Sigmoid colon (tissue), 7 donors: ENCODE data around the gene NDUFA12. TPM values are rescaled to one million over a fixed set of nuclear protein-coding genes. Genes with fewer than 3 reads are reported as not detected.

Experiments used
- DNase-seq: peaks from one replicate; pipeline ENCODE4 v3.0.0-alpha.2; 2019
- H3K27ac ChIP-seq, 4 donors: fragments of 200-600 bp; sonication (generic); one replicate each; pipeline ENCODE4 v1.5.1; 2016 to 2019; ENCODE audit warnings: mild to moderate bottlenecking in 1 of 4
- H3K27me3 ChIP-seq, 3 donors: fragments of 200-600 bp; sonication (generic); one replicate each; pipeline ENCODE4 v1.5.1; 2019; ENCODE audit warnings: mild to moderate bottlenecking in 1 of 3
- H3K36me3 ChIP-seq, 4 donors: fragments of 200-600 bp; sonication (generic); one replicate each; pipeline ENCODE4 v1.5.1; 2016 to 2019
- H3K4me1 ChIP-seq, 4 donors: fragments of 200-600 bp; sonication (generic); one replicate each; pipeline ENCODE4 v1.5.1; 2017 to 2019
- H3K4me3 ChIP-seq, 4 donors: fragments of 200-600 bp; sonication (generic); one replicate each; pipeline ENCODE4 v1.5.1; 2017 to 2019; ENCODE audit warnings: mild to moderate bottlenecking in 2 of 4, moderate library complexity in 1 of 4
- H3K9me3 ChIP-seq, 4 donors: fragments of 200-600 bp in 3 of 4; sonication (generic) in 3 of 4; one replicate each; pipeline versions ENCODE4 v1.5.1 to v1.6.1; 2013 to 2019
- EP300 ChIP-seq, 4 donors: sonication (generic); formaldehyde crosslinking; IDR thresholded peaks; one replicate each; pipeline ENCODE4 v1.6.1; 2017; ENCODE audit warnings: antibody characterized with exemption in 4 of 4
- POLR2A ChIP-seq, 2 donors: fragments of 450-650 bp; IDR thresholded peaks; one replicate each; pipeline ENCODE4 v1.6.1; 2016; ENCODE audit warnings: antibody characterized with exemption in 2 of 2, mild to moderate bottlenecking in 2 of 2, moderate library complexity in 2 of 2
- POLR2AphosphoS5 ChIP-seq, 4 donors: sonication (generic); formaldehyde crosslinking; IDR thresholded peaks; one replicate each; pipeline ENCODE4 v1.6.1; 2017; ENCODE audit warnings: antibody characterized with exemption in 4 of 4
- whole genome bisulfite sequencing, 2 donors: extraction: QIAGEN DNeasy Blood & Tissue Kit; methylation state at CpG; one replicate each; pipeline ENCODE4 v1.1.7; 2013; 5-methylcytosine and 5-hydroxymethylcytosine counted together
- intact Hi-C: fragments of 100-400 bp; cut with DNase I; formaldehyde crosslinking; loops from one replicate; pipeline ENCODE4 v1.15.1; 2023
- polyA plus RNA-seq, 3 donors: library from polyadenylated mRNA; stranded (reverse); fragments of 200-250 nt; gene quantifications; one replicate each; pipeline ENCODE4 v1.2.3, GENCODE V29; 2013
- total RNA-seq, 4 donors: library from RNA; depleted of rRNA; stranded (reverse); fragments of >200 nt; gene quantifications; one replicate each; pipeline ENCODE4 v1.1.0, GENCODE V29; 2016
- TF ChIP-seq, protein P1 (sequence below), 4 experiments: fragments of 450-650 bp in 3 of 4; fragments of 200-600 bp in 1 of 4; IDR thresholded peaks; one replicate each; pipeline ENCODE4 v1.5.1; 2016 to 2019; ENCODE audit warnings: antibody characterized with exemption in 4 of 4, mild to moderate bottlenecking in 3 of 4, moderate library complexity in 2 of 4
- donor health status: healthy with polysubstance abuse.
- donor health status: Bipolar disorder and iron deficiency.
- donor health status: healthy.

NDUFA12 gene
- total and polyA plus RNA-seq, 7 donors = 95.4 to 256 (median 155) TPM

DNA sequence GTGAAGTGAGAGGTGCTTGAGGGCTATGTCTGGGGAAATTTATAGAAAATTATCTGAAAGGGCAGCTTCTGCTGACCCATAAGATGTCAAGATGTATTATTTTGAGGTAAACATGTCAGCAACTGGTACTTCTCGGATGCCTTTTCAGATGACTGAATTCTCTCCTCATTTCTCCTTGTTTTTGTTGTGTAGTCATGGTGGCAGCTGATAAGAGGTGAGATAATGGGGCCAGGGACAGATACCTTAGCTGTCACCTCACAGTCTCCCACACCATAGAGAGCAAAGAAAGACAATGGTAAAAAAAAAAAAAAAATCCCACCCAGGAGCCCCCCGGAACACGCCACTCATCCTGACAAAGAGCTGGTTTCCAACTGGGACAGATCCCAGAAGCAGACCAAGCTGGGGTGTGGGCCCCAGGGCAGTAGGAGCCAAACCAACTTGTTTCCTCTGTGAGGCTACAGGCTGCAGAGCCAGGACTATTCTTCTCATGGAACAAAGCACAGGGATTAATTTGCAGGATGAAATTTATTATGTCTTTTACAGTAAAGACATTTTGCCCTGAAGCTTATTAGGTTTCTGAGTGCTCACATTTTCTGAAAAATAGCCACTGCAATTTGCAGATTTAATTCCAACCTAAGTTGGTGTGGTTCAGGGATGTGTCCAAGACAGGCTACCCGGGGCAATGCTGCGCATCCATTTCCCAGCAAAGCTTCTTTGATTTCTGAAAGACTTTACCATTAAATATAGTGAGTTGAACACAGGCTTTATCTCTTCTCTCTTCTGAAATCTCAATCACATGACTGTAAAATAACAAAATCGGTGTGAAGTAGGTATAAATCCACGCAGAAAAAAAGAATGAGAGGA, 52.2 kb downstream of the NDUFA12 start:
- DNase-seq = no peak
- no peak overlapping the region for H3K4me3 ChIP-seq
- no peaks in the 10 kb centered on the region for H3K9me3 ChIP-seq
- TF ChIP-seq POLR2AphosphoS5 (IDR thresholded peaks at IDR 0.05) (no peak), POLR2A (IDR thresholded peaks at IDR 0.05) (no peak), EP300 (IDR thresholded peaks at IDR 0.05) (no peak)
- TF ChIP-seq, protein P1, sequence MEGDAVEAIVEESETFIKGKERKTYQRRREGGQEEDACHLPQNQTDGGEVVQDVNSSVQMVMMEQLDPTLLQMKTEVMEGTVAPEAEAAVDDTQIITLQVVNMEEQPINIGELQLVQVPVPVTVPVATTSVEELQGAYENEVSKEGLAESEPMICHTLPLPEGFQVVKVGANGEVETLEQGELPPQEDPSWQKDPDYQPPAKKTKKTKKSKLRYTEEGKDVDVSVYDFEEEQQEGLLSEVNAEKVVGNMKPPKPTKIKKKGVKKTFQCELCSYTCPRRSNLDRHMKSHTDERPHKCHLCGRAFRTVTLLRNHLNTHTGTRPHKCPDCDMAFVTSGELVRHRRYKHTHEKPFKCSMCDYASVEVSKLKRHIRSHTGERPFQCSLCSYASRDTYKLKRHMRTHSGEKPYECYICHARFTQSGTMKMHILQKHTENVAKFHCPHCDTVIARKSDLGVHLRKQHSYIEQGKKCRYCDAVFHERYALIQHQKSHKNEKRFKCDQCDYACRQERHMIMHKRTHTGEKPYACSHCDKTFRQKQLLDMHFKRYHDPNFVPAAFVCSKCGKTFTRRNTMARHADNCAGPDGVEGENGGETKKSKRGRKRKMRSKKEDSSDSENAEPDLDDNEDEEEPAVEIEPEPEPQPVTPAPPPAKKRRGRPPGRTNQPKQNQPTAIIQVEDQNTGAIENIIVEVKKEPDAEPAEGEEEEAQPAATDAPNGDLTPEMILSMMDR (IDR thresholded peaks at IDR 0.05) = no peak
- intact Hi-C loops = no loop called here
- no peaks in the 10 kb centered on the region for H3K36me3 ChIP-seq
- no peak overlapping the region for H3K27ac ChIP-seq
- 83 to 91% methylated on average over 7 of the region's 7 CpGs for WGBS, 2 donors
- no peaks in the 10 kb centered on the region for H3K27me3 ChIP-seq
- H3K4me1 ChIP-seq = peaks cover 0 to under 1% (median 0%) of the 10 kb centered on the region in 4 donors

GRCh38 chr12:94948232-94948810, 55.2 kb downstream of the NDUFA12 start:
- Histone ChIP-seq H3K36me3 (no peaks in the 10 kb centered on the region), H3K27ac (no peak overlapping the region), H3K4me1 (no peaks in the 10 kb centered on the region), H3K4me3 (no peak overlapping the region), H3K27me3 (no peaks in the 10 kb centered on the region), H3K9me3 (no peaks in the 10 kb centered on the region)
- 78 to 85% methylated on average over 6 of the region's 6 CpGs for WGBS, 2 donors
- intact Hi-C loops = no loop called here
- TF ChIP-seq, protein P1 (IDR thresholded peaks at IDR 0.05) = no peak
- no peak for TF ChIP-seq POLR2A (IDR thresholded peaks at IDR 0.05)
- TF ChIP-seq POLR2AphosphoS5 (IDR thresholded peaks at IDR 0.05) = no peak
- TF ChIP-seq EP300 (IDR thresholded peaks at IDR 0.05) = no peak
- no peak for DNase-seq

DNA sequence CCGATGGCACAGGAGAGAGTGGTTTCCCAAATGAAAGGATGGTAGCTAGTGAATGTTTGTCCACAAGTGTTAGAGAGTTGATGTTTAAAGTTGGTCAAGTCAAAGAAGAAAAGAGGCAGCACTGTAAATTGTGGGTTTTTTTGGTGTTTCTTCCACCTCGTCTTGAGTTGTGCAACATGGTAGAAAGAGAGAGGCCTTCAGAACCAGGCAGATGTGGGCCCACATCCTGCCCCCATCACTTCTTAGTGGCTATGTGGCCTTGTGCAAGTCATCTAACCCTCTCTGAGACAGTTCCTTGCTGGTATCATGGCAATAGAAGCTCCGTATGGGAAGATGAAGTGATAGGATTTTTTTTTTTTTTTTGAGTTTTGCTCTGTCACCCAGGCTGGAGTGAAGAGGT, 60.8 kb downstream of the NDUFA12 start:
- 84 to 93% methylated on average over 3 of the region's 3 CpGs for WGBS, 2 donors
- no peak for TF ChIP-seq POLR2AphosphoS5 (IDR thresholded peaks at IDR 0.05)
- no peak for TF ChIP-seq EP300 (IDR thresholded peaks at IDR 0.05)
- TF ChIP-seq POLR2A (IDR thresholded peaks at IDR 0.05) = no peak
- TF ChIP-seq, protein P1 (IDR thresholded peaks at IDR 0.05) = no peak
- intact Hi-C loops = no loop called here
- Histone ChIP-seq H3K4me1 (no peaks in the 10 kb centered on the region), H3K27me3 (no peaks in the 10 kb centered on the region), H3K27ac (no peak overlapping the region), H3K9me3 (no peaks in the 10 kb centered on the region), H3K4me3 (no peak overlapping the region), H3K36me3 (no peaks in the 10 kb centered on the region)
- no peak for DNase-seq

DNA sequence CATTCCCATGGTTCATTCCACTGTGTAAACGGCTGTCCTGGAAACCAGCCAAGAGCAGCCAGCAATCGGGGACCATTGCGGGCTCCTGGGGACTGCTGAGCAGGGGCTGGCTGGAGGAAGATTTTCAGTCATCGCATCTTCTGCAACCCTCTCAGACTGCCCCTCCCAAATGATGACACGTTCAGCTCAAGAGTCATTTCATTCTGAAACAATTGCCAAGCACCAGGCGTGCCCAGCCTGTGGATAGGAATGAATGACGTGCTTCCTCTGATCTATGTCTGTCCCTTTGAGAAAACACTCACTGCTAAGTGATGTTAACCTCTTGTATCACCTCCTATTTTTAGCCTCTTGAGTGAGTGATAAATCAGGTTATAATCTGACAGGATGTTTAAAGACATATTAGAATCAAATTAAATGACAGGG, 62.0 kb downstream of the NDUFA12 start:
- H3K4me3 ChIP-seq = no peak overlapping the region
- no peaks in the 10 kb centered on the region for H3K9me3 ChIP-seq
- no peaks in the 10 kb centered on the region for H3K4me1 ChIP-seq
- WGBS, 2 donors = 26 to 45% methylated on average over 7 of the region's 7 CpGs
- H3K27ac ChIP-seq = no peak overlapping the region
- intact Hi-C loops = no loop called here
- no peaks in the 10 kb centered on the region for H3K36me3 ChIP-seq
- no peak for DNase-seq
- H3K27me3 ChIP-seq = no peaks in the 10 kb centered on the region
- TF ChIP-seq POLR2A (IDR thresholded peaks at IDR 0.05) (no peak), POLR2AphosphoS5 (IDR thresholded peaks at IDR 0.05) (peak in 2 of 4 donors; percentile 10 to 40)

- H3K27ac ChIP-seq = no peak overlapping the region
Measured at GRCh38 chr12:94940771-94941170, 62.7 kb downstream of the NDUFA12 start.

More at GRCh38 chr12:94940771-94941170, 62.7 kb downstream of the NDUFA12 start:
- intact Hi-C loops = no loop called here
- Histone ChIP-seq H3K36me3 (no peaks in the 10 kb centered on the region), H3K27me3 (no peaks in the 10 kb centered on the region), H3K4me1 (no peaks in the 10 kb centered on the region), H3K9me3 (no peaks in the 10 kb centered on the region), H3K4me3 (no peak overlapping the region)
- TF ChIP-seq, protein P1 (IDR thresholded peaks at IDR 0.05) = no peak
- TF ChIP-seq EP300 (IDR thresholded peaks at IDR 0.05) (no peak), POLR2AphosphoS5 (IDR thresholded peaks at IDR 0.05) (no peak)
- DNase-seq = no peak
- 96 to 97% methylated on average over 9 of the region's 9 CpGs for WGBS, 2 donors
